LNCAP (cell line): ENCODE results near the gene SLC12A8.

Experiments
- TF ChIP-seq, protein P1 (sequence below): fragments of 450-650 bp; IDR thresholded peaks from 2 replicates; pipeline ENCODE4 v1.5.1; 2017; ENCODE audit warnings: mild to moderate bottlenecking

Gene SLC12A8

GRCh38 chr3:125073390-125073905, 139.1 kb downstream of the SLC12A8 start:
- TF ChIP-seq, protein P1, sequence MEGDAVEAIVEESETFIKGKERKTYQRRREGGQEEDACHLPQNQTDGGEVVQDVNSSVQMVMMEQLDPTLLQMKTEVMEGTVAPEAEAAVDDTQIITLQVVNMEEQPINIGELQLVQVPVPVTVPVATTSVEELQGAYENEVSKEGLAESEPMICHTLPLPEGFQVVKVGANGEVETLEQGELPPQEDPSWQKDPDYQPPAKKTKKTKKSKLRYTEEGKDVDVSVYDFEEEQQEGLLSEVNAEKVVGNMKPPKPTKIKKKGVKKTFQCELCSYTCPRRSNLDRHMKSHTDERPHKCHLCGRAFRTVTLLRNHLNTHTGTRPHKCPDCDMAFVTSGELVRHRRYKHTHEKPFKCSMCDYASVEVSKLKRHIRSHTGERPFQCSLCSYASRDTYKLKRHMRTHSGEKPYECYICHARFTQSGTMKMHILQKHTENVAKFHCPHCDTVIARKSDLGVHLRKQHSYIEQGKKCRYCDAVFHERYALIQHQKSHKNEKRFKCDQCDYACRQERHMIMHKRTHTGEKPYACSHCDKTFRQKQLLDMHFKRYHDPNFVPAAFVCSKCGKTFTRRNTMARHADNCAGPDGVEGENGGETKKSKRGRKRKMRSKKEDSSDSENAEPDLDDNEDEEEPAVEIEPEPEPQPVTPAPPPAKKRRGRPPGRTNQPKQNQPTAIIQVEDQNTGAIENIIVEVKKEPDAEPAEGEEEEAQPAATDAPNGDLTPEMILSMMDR = no peak

DNA sequence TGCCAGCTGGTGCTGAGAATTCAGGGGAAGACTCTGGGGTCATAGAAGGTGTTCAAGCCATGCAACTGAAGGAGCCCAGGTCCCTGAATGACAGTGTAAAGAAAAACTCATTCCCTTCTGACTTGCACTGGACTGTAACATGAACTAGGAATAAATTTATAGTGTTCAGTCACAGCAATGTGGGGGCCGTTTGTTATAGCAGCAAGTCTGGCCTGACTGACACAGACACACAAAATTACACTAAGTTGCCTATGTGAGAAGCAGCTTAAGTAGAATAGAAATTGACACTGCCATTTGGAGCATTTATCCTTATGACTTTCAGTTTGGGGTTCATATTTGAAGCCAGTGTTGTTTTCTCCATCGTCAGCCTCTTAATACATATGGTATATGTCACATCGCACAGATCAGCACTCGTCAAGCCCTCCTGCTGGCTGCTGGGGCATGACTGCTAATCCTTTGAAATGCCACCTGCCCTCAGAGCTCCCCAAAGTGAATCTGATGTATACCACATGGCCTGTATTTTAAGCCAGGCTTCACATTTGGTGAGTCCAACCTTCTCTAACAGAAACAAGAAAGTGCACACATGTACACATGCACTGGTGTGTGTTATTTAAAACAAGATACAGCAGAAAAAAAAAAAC, 139.7 kb downstream of the SLC12A8 start:
- TF ChIP-seq, protein P1 = no peak

DNA sequence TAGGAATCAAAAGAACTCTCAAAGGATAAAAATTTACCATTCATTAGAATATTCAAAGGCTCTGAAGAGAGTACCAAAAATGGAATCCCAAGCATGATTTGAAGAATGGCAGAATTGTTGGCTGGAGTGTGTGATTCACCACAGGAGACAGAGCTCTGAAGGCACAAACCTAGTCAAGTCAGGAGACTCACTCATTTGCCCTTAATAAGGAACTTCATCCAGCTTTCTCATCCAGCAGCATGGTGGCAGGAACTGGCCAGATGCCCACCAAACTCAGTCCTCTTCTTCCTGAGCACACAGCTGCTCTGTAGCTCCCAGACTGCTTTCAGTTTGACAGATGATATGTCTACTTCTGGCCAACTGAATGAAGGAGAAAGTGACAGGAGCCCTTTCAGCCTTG, 140.2 kb downstream of the SLC12A8 start:
- TF ChIP-seq, protein P1 = no peak

- TF ChIP-seq, protein P1 = no peak
Measured at GRCh38 chr3:125069968-125070745, 142.4 kb downstream of the SLC12A8 start.

- TF ChIP-seq, protein P1 = no peak
Measured at GRCh38 chr3:125069452-125069851, 143.1 kb downstream of the SLC12A8 start.

- TF ChIP-seq, protein P1 = no peak
Measured at GRCh38 chr3:125068265-125068664, 144.3 kb downstream of the SLC12A8 start.

GRCh38 chr3:125067225-125067624, 145.3 kb downstream of the SLC12A8 start:
- TF ChIP-seq, protein P1 = no peak
